Activated CD8-positive, alpha-beta memory T cell treated with anti-CD3 and anti-CD28 coated beads for 36 hours (primary cell): Measurements from ENCODE around the gene MAN2C1. TPM values are rescaled to one million over a fixed set of nuclear protein-coding genes. Genes with fewer than 3 reads are reported as not detected.

Experiments
- CTCF ChIA-PET: fragments of 350-600 bp; sonication (Branson Sonifier 250); formaldehyde crosslinking; loops from one replicate; lab custom pipeline; 2021; ENCODE audit warnings: antibody characterized with exemption; lab: Charles Lee
- POLR2A ChIA-PET: fragments of 350-600 bp; sonication (Branson Sonifier 250); formaldehyde crosslinking; loops from one replicate; lab custom pipeline; 2021; ENCODE audit warnings: antibody characterized with exemption; lab: Charles Lee
- total RNA-seq, 2 experiments: library from RNA; stranded (reverse); gene quantifications; one replicate each; pipeline ENCODE4 v1.2.3, GENCODE V29; 2021

Gene MAN2C1
- total RNA-seq, 2 experiments from 2014 or later, result 139 to 142 TPM

DNA sequence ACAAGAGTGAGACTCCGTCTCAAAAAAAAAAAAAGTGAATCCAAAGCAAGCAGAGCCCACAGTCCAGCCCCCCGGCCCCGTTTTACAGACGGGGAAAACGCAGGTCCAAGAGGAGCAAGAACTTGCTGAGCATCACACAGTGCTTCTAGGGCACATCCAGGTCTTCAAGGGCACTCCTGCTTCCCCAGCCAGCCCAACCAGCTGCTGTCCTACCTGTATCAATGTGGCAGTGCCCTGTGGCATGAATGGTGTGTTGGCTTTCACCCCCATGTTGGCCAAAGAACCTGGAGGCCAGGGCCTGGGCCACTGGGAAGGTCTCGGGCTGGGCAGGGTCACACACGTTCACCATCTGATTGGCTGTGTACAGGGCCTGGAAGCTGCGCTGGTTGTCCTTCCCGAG, 4.6 kb downstream of the MAN2C1 start:
- POLR2A ChIA-PET, result no interaction called here
- CTCF ChIA-PET, result interaction anchor here (0.6 kb wide), 1 partner anchor 78 kb away, joined by 3 read pairs; no protein-coding TSS in a partner anchor

DNA sequence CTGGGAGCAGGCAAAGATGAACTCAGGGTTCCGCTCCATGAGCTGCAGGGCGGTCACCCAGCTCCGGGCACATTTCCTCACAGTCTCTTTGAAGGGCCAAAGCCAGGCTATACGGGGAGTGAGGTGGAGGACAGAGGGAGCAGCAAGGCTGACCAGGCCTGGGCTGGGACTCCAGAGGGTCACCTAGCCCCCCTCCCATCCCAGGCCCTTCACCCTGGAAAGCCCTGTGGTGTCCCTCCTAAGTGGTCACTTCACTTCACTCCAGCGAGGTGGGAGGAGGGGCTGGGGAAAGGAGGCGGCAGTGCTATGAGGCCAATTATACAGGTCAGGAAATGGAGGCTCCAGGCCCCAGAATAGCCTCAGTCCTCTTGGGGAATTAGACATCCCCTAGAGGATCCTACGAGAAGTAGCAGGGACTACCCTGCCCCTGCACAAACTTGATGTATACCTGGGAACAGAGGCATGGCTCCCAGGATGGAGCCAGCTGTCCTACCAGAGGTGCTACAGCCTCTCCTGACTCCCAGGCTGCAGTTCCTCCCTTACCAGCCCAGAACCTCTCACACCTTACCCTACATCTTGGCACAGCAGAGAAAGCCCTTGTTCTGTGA, 5.7 kb downstream of the MAN2C1 start:
- ChIA-PET POLR2A (interaction anchor here (0.5 kb wide), 1 partner anchor 344 kb away, joined by 3 read pairs; no protein-coding TSS in a partner anchor), CTCF (no interaction called here)

DNA sequence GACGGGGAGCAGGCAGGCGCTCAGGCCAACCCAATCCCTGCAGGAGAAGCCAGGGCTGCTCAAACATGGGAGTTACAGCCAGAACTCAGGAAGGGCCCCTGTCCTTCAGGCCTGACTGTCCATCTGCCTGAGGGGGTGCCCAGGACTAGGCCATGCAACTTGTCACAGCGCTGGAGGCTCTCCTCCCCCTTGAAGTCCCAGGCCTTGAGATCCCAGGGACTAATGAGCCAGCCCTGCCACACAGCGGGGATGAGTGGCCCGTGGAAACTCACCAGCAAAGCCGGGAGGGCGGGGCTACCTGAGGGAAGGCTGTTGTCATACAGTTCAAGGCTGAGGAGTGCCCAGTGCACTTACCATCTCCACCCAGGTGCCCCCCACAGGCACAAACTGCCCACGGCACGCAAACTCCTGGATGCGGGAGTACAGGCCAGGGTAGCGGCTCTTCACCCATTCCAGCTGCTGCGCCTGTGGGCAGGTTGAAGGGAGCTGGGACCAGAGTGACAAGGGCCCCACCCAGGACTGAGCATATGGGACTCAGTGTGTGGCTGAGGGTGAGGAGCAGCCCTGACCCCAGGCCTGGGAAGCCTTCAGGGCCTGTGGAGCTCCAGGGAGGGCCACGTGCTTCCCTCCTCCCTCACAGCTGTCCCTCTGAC, 6.3 kb downstream of the MAN2C1 start:
- CTCF ChIA-PET, result no interaction called here
- POLR2A ChIA-PET, result interaction anchor here (0.5 kb wide), 1 partner anchor 345 kb away, joined by 3 read pairs; no protein-coding TSS in a partner anchor

DNA sequence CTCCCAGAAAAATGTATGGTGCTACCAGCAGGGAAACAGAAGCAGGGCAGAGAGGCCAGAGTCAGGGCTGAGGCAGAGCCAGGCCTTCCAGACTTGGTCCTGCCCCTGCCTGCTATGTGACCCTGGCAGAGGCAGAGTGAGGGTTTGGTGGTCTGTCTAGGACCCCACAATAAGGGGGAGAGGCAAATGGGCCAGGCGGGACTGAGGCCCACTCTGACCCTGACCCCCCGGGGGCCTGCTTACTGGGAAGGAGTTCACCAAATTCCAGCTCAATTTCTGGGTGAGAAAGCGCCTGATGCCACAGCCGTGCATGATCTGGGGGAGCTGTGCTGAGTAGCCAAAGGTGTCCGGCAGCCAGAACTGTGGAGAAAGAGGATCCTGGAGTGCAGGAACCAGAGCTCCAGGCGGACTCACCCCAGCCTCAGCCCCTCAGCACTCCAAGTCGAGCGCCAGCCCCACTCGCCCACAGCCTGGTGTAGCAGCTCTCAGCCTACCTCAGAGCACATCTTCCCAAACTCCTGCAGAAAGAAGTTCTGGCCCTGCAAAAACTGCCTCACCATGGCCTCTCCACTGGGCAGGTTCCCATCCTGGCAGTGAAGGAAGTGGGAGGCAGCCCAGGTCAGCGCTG, 6.9 kb downstream of the MAN2C1 start:
- ChIA-PET POLR2A (no interaction called here), CTCF (no interaction called here)

DNA sequence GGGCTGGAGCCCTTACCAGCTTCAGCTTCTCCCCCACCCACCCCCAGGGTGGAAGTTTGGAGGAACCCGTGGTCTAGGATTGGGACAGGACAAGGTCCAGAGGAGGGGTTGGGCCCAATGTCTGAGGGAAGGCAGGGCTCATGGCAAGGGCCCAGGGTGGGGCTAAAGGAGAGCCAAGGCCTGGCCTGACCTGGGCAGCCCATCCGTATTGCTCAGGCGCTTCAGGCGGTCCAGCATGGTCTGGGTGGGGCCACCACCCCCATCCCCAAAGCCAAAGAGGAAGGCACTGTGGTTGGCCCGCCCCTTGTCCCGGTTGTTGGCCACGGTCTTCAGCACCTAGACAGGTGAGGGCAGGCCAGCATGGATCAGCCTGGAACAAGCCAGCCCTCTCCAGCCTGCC, 7.6 kb downstream of the MAN2C1 start:
- POLR2A ChIA-PET, result no interaction called here

DNA sequence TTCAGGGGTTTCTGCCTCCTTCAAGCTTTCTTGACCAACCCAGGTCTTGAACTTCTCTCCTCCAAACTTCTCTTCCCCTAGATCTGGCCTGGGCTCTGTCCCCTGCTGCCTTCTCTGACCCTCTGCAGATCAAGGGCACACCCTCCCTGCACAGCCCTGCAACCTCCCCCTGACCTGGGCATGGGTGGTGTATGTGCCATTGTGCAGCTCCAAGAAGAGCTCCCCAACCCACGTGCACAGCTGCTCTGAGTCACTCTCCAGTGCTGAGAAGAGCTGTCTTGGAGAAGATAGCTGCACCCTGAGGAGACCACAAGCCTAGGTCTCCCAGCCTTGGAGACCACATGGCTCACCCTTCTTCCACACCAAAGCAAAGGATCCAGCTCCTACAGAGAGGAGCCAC, 8.0 kb downstream of the MAN2C1 start:
- CTCF ChIA-PET, result no interaction called here
- POLR2A ChIA-PET, result no interaction called here

More for the DNA sequence above, 7.6 kb downstream of the MAN2C1 start:
- CTCF ChIA-PET, result no interaction called here

DNA sequence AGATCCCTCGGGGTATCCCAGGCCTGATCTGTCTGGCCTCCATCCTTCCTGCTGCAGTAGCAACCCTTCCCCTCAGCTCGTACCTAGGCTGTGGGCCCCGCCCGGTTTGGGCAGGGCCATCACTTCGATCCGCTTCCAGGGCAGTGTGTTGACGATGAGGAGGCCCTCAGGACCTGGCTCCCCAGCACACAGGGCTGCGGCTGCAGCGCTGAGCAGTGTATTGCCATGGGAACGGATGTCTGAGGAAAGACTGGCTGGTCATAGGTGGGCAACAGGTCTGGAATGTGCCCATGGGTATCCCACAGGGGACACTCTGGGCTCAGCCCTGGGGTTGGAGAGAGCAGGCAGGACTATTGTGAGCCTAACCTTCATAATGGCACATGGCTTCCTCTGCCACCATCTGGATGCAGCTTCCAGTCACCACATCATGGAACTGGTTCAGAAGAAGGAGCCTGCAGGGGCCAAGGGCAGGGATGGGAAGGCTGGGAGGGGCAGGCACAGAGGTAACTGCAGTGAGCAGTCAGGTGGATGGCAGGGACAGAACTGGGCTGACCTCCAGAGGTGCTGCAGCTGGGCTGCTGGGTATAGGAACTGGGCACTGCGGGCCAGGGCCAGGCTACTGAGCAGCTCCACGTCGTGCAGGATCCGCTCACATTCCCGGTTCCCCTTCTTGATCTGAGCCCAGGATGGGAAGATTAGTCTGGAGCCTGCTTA, 8.7 kb downstream of the MAN2C1 start:
- CTCF ChIA-PET, result no interaction called here

DNA sequence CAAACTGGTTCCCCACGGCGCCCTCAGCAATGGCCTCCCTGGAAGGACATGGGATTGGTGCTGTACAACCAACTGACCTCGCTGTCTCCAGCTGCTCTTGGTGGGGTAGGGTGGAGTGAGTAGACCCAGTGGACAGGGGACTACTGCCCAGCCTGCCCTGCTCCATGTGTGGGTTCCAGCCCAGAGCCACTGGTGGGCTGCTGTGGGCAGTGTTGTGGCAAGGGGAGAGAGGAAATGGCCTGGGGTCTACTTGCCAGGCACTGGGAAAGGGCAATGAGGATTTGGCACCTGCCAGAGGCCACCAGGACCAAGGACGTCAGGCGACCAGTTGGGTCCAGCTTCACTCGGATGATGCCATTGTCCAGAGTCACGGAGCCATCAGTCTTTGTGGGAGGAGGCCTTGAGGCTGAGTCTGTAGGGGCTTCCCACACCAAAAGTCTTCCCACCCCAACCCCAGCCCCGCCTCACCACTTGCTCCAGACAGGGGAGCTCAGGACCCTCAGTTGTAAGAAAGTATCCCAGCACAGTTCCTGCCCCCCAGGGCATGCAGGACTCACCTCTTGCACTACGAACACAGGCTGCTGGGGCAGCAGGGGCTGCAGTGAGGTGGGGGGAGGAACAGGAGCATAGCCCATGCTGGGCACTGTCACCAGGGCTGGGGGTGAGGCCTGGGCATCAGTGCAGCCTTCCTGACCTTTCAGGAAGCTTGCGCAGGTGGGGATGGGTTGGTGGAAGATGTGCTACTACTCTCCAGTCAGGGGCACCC, 9.5 kb downstream of the MAN2C1 start:
- POLR2A ChIA-PET, result no interaction called here

More for the DNA sequence above, 8.7 kb downstream of the MAN2C1 start:
- POLR2A ChIA-PET, result no interaction called here

DNA sequence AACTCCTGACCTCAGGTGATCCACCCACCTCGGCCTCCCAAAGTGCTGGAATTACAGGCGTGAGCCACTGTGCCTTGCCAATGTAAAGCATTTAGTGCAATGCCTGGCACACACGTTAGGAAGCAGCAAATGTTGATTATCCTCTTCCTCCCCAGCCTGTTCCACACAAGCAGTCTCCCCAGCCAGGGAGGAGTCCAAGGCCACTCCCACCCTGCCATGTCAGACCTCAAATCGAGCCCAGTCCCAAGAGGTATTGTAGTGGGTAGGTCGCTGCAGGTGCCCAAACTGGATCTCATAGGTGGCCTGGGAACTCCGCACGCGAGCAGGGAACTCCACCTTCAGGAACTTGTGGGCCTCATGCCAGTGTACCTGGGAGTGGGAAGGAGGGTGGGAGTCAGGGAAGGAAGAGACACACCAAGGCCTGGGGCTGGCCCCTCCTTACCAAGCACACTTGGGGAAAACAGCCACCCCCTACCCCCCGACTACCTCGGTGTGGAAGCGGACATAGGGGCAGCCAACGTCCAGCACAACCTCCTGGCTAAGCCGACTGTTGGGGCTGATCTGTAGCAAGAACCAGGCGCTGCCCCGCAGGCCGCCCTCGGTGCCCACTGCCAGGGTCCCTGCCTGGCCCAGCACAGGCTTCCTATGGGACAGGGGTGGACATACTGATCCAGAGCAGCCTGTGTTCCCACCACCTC, 10.3 kb downstream of the MAN2C1 start:
- ChIA-PET CTCF (no interaction called here), POLR2A (no interaction called here)

More for the DNA sequence above, 9.5 kb downstream of the MAN2C1 start:
- CTCF ChIA-PET, result no interaction called here

DNA sequence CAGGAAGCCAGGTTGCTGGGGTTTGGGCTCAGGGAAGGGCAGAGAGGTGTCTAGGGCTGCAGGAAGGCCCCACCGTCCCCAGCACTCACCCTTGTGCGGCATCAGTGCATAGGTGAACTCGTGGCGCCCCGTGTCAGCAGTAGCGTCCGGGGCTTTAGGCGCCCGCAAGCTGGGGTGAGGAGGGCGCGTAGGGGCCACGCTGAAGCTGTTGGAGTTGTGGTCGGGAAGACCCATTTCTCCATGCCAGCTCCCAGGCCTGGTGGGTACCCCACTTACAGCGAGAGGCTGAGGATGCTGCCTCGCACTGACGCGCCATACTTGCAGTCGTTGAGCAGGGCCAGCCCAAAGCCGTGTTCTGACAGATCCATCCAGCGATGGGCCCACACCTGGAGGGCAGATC, 11.9 kb downstream of the MAN2C1 start:
- CTCF ChIA-PET, result no interaction called here

DNA sequence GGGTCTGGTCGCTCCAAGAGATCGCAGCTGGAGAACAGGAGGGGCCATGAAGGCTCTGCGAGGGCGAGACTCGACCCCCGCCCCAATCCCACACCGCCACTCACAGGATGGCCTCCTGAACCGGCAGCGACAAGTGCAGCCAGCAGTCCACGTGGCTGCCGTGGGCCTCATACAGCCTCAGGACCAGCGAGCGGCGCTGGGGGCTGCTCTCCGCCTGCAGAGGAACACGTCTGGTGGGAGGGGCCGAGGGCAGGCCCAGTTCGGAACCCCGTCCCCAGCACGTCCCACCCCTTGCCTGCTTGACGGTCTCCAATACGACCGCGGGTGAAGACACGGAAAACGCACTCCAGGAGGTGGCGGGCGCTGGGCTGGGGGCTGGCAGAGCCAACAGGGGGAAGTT, 12.4 kb downstream of the MAN2C1 start:
- ChIA-PET POLR2A (no interaction called here), CTCF (no interaction called here)

More for the DNA sequence above, 11.9 kb downstream of the MAN2C1 start:
- POLR2A ChIA-PET, result no interaction called here

DNA sequence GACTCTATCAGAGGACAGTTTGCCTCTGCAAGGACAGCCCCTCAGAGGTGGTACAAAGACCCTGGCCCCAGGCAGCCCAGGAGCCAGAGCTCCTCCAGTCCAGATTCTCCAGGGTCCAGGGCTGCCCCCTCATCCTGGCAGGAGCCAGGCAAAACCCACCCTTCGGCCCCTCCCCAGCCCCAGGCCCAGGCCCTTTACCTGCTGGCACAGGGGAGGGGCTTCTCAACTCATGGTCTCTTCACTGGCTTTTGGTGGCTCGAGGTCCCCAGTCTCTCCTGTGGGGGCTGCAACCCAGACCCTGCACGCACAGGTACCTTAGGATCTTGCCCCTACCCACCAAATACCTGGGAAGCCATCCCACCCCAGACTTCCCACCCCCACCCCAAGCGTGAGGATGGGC, 13.0 kb downstream of the MAN2C1 start:
- POLR2A ChIA-PET, result no interaction called here

DNA sequence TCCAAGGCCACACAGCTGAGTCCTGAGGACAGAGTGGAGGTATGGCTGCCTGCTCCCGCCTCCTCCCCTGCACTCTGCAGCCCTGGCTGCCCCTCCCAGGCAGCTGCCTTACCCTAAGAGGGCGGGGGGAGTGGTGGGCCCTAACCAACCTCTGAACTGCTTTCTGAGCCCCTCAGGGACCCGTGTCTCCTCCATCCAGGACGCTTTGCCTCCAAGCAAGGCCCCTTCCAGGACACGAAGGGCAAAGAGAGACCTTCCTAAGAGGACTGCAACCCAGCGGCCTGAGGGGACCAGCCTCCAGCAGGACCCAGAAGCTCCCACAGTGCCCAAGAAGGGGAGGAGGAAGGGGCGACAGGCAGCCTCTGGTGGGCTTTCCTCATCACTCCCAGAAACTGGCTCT, 14.0 kb downstream of the MAN2C1 start:
- POLR2A ChIA-PET, result no interaction called here
- CTCF ChIA-PET, result interaction anchor here (2.1 kb wide), 1 partner anchor 13 kb away, joined by 11 read pairs; the partner anchor contains the start of gene MAN2C1

More for the DNA sequence above, 13.0 kb downstream of the MAN2C1 start:
- CTCF ChIA-PET, result interaction anchor here (2.1 kb wide), 1 partner anchor 12 kb away, joined by 11 read pairs; the partner anchor contains the start of gene MAN2C1

DNA sequence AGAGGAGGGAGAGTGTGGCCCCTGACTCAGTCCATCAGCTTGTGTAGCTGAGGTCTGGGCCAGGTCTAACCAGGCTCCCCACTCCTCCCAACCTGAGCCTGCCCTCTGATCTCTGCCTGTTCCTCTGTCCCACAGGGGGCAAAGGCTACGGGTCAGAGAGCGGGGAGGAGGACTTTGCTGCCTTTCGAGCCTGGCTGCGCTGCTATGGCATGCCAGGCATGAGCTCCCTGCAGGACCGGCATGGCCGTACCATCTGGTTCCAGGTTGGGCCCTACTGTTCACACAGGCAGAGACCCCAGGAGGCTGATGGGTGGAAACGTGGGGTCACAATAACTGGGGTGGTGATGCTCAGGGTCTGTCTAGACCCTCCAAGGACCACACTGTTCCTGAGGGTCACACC, 14.8 kb downstream of the MAN2C1 start:
- CTCF ChIA-PET, result interaction anchor here (1.2 to 2.1 kb wide), 2 partner anchors 14 kb away, joined by 3 to 11 read pairs; partner anchors contain the start of gene MAN2C1
- POLR2A ChIA-PET, result interaction anchor here (0.7 to 1.5 kb wide), 2 partner anchors 14 to 311 kb away, joined by 3 to 4 read pairs; no protein-coding TSS in a partner anchor

DNA sequence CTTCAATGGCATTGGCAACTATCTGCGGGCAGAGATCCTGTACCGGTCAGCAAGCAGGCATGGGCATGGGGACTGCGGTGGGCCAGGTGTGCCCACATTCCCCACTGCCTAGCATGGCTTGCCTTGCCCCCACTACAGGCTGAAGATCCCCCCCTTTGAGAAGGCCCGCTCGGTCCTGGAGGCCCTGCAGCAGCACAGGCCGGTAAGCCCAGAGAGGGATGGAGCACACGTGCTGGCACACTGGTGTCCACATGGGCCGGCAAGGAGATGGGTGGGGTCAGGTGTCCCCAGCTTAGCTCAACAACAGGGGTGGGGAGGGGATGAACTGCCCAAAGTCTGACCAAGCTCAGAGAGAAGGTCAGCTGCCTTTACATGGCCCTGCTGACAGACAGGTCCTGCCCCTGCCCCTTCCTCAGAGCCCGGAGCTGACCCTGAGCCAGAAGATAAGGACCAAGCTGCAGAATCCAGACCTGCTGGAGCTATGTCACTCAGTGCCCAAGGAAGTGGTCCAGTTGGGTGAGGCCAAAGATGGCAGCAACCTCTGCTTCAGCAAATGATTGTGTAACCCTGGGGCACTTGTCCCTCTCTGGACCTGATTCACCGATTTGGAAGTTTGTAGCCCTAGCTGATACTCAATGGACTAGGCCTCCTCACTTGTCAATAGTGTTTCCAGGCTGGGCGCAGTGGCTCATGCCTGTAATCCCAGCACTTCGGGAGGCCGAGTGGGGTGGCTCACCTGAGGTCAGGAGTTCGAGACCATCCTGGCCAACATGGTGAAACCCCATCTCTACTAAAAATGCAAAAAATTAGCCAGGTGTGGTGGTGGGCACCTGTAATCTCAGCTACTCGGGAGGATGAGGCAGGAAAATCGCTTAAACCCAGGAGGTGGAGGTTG, 16.0 kb downstream of the MAN2C1 start:
- ChIA-PET POLR2A (interaction anchor here (0.6 to 1.5 kb wide), 2 partner anchors 15 to 148 kb away, joined by 4 read pairs; no protein-coding TSS in a partner anchor), CTCF (interaction anchor here (1.2 to 1.4 kb wide), 2 partner anchors 12 to 227 kb away, joined by 3 read pairs; partner anchors contain the start of gene PTPN9)

DNA sequence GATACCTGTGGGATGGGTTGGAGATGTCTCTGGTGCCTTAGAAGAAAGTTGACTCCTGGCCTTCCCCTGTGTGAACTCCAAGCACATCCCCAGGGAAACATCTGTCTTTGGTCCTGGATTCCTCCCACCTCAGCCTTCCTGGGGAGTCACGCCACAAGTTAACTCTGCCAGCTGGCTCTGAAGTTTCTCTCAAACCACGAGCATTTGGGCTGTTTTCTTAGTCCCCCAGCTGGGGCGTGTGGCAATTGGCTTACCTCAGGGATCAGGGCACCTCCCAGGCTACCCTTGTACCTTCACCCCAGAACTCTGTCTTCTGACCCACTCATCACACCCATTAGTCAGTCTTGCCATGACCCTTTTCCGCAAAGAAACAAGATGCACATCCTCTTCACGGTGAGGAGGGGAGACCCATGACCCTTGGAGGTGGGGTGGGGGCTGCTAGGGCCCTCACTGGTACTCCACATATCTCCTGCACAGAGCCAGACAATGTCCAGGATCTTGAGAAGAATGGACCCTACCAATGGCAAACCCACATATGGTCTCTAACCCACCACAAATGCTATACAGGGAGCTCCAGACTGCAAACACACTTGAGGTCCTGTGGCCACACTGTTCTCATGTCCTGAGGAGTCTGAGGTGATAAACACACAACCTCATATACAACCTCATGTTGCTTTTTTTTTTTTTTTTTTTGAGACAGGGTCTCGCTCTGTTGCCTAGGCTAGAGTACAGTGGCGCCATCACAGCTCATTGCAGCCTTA, 17.6 kb downstream of the MAN2C1 start:
- CTCF ChIA-PET, result interaction anchor here (0.6 to 1.6 kb wide), 2 partner anchors 15 to 17 kb away, joined by 3 to 5 read pairs; partner anchors contain the start of gene COMMD4
- POLR2A ChIA-PET, result no interaction called here
